Sigmoid colon (tissue), 7 donors: ENCODE results near the gene GAGE12J. TPM values are rescaled to one million over a fixed set of nuclear protein-coding genes. Genes with fewer than 3 reads are reported as not detected.
"Not testable (repeated sequence)": the region's sequence is repeated elsewhere in the genome, so short reads cannot be mapped to it uniquely, and the experiment has no call there.

Experiments
- DNase-seq: peaks from one replicate; pipeline ENCODE4 v3.0.0-alpha.2; 2019
- H3K27ac ChIP-seq, 4 donors: fragments of 200-600 bp; sonication (generic); one replicate each; pipeline ENCODE4 v1.5.1; 2016 to 2019; ENCODE audit warnings: mild to moderate bottlenecking in 1 of 4
- H3K27me3 ChIP-seq, 3 donors: fragments of 200-600 bp; sonication (generic); one replicate each; pipeline ENCODE4 v1.5.1; 2019; ENCODE audit warnings: mild to moderate bottlenecking in 1 of 3
- H3K36me3 ChIP-seq, 4 donors: fragments of 200-600 bp; sonication (generic); one replicate each; pipeline ENCODE4 v1.5.1; 2016 to 2019
- H3K4me1 ChIP-seq, 4 donors: fragments of 200-600 bp; sonication (generic); one replicate each; pipeline ENCODE4 v1.5.1; 2017 to 2019
- H3K4me3 ChIP-seq, 4 donors: fragments of 200-600 bp; sonication (generic); one replicate each; pipeline ENCODE4 v1.5.1; 2017 to 2019; ENCODE audit warnings: mild to moderate bottlenecking in 2 of 4, moderate library complexity in 1 of 4
- H3K9me3 ChIP-seq, 4 donors: fragments of 200-600 bp in 3 of 4; sonication (generic) in 3 of 4; one replicate each; pipeline versions ENCODE4 v1.5.1 to v1.6.1; 2013 to 2019
- EP300 ChIP-seq, 4 donors: sonication (generic); formaldehyde crosslinking; IDR thresholded peaks; one replicate each; pipeline ENCODE4 v1.6.1; 2017; ENCODE audit warnings: antibody characterized with exemption in 4 of 4
- WGBS, 2 donors: extraction: QIAGEN DNeasy Blood & Tissue Kit; methylation state at CpG; one replicate each; pipeline ENCODE4 v1.1.7; 2013; 5-methylcytosine and 5-hydroxymethylcytosine counted together
- intact Hi-C: fragments of 100-400 bp; cut with DNase I; formaldehyde crosslinking; loops from one replicate; pipeline ENCODE4 v1.15.1; 2023
- polyA plus RNA-seq, 3 donors: library from polyadenylated mRNA; stranded (reverse); fragments of 200-250 nt; gene quantifications; one replicate each; pipeline ENCODE4 v1.2.3, GENCODE V29; 2013
- total RNA-seq, 4 donors: library from RNA; depleted of rRNA; stranded (reverse); fragments of >200 nt; gene quantifications; one replicate each; pipeline ENCODE4 v1.1.0, GENCODE V29; 2016
- donor health status: healthy with polysubstance abuse.
- donor health status: Bipolar disorder and iron deficiency.
- donor health status: healthy.

GAGE12J gene
- total and polyA plus RNA-seq, 7 donors: not detected

DNA sequence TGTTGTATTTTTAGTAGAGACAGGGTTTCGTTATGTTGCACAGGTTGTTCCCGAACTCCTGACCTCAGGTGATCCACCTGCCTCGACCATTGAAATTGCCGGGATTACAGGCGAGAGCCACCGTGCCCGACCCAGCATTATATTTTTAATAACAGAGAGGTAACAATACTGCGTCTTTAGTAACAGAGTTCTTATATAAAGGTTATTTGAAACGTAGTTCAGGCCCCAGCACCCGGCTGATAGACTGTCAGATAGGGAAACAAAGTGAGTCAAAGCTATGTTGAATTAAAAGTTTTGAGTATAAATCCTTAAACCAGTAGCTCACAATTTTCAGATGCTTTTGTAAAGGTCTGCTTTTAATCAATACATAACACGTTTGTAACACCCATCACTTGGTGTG is 24.3 kb downstream of the GAGE12J start:
- H3K36me3 ChIP-seq, H3K27ac ChIP-seq, H3K9me3 ChIP-seq, intact Hi-C loops, H3K4me3 ChIP-seq, H3K27me3 ChIP-seq, H3K4me1 ChIP-seq: not testable (repeated sequence)
- peak; percentile 83 for DNase-seq
- TF ChIP-seq EP300 (IDR thresholded peaks at IDR 0.05): peak in 1 of 4 donors; percentile 15
- WGBS, 2 donors: 89 to 91% methylated on average over 7 of the region's 11 CpGs

Other genes starting within 250 kb of the GAGE12J start
- 10 to 100 TPM; 18.2 to 20.2 (median 19.0) TPM for gene PRAF2, start 248.0 kb upstream of the GAGE12J start, total RNA-seq
- gene PRAF2, start 248.0 kb upstream of the GAGE12J start, polyA plus RNA-seq: 10 to 100 TPM in 1 of 3 donors, 1 to 10 TPM in 2; 2.8 to 15.2 (median 8.4) TPM
- gene WDR45, start 242.2 kb upstream of the GAGE12J start, total RNA-seq: 100 to 1,000 TPM in 1 of 4 donors, 10 to 100 TPM in 3; 78.5 to 102 (median 93.5) TPM
- gene WDR45, start 242.2 kb upstream of the GAGE12J start, polyA plus RNA-seq: 10 to 100 TPM; 49.5 to 57.1 (median 55.5) TPM
- 10 to 100 TPM; 14.4 to 25.0 (median 23.6) TPM for gene GPKOW, start 198.3 kb upstream of the GAGE12J start, total RNA-seq
- gene GPKOW, start 198.3 kb upstream of the GAGE12J start, polyA plus RNA-seq: 10 to 100 TPM; 23.4 to 24.6 (median 24.3) TPM
- gene MAGIX, start 159.3 kb upstream of the GAGE12J start, total RNA-seq: 1 to 10 TPM; 1.4 to 3.1 (median 1.8) TPM
- 10 to 100 TPM in 2 of 3 donors, 1 to 10 TPM in 1; 7.7 to 24.0 (median 13.6) TPM for gene MAGIX, start 159.3 kb upstream of the GAGE12J start, polyA plus RNA-seq
- 10 to 100 TPM; 39.0 to 65.1 (median 48.9) TPM for gene PLP2, start 150.1 kb upstream of the GAGE12J start, total RNA-seq
- gene PLP2, start 150.1 kb upstream of the GAGE12J start, polyA plus RNA-seq: 100 to 1,000 TPM in 1 of 3 donors, 10 to 100 TPM in 2; 61.7 to 185 (median 88.9) TPM
- gene PRICKLE3, start 135.7 kb upstream of the GAGE12J start, total RNA-seq: 10 to 100 TPM in 2 of 4 donors, 1 to 10 TPM in 2; 7.7 to 13.0 (median 10.4) TPM
- 1 to 10 TPM; 4.8 to 9.8 (median 6.0) TPM for gene PRICKLE3, start 135.7 kb upstream of the GAGE12J start, polyA plus RNA-seq
- 10 to 100 TPM in 2 of 4 donors, 1 to 10 TPM in 2; 4.1 to 14.6 (median 10.9) TPM for gene SYP, start 121.8 kb upstream of the GAGE12J start, total RNA-seq
- 10 to 100 TPM in 1 of 3 donors, 1 to 10 TPM in 2; 1.2 to 20.2 (median 1.4) TPM for gene SYP, start 121.8 kb upstream of the GAGE12J start, polyA plus RNA-seq
- gene CACNA1F, start 88.7 kb upstream of the GAGE12J start, total RNA-seq: under 1 TPM in 2 of 4 donors, not detected in 2; 0.14 to 0.16 TPM
- under 1 TPM in 2 of 3 donors, not detected in 1; under 0.01 to 0.70 TPM for gene CACNA1F, start 88.7 kb upstream of the GAGE12J start, polyA plus RNA-seq
- 10 to 100 TPM; 11.1 to 15.0 (median 12.6) TPM for gene CCDC22, start 86.6 kb upstream of the GAGE12J start, total RNA-seq
- 10 to 100 TPM in 1 of 3 donors, 1 to 10 TPM in 2; 9.0 to 16.1 (median 9.6) TPM for gene CCDC22, start 86.6 kb upstream of the GAGE12J start, polyA plus RNA-seq
- not detected for gene FOXP3, start 57.3 kb upstream of the GAGE12J start, total RNA-seq
- gene FOXP3, start 57.3 kb upstream of the GAGE12J start, polyA plus RNA-seq: 1 to 10 TPM in 1 of 3 donors, not detected in 2; 3.1 TPM
- gene PPP1R3F, start 52.2 kb upstream of the GAGE12J start, total RNA-seq: 10 to 100 TPM in 2 of 4 donors, 1 to 10 TPM in 2; 8.6 to 13.7 (median 10.1) TPM
- gene PPP1R3F, start 52.2 kb upstream of the GAGE12J start, polyA plus RNA-seq: 1 to 10 TPM; 2.2 to 5.4 (median 3.9) TPM
- gene GAGE10, start 18.4 kb upstream of the GAGE12J start, total RNA-seq: not detected
- gene GAGE10, start 18.4 kb upstream of the GAGE12J start, polyA plus RNA-seq: not detected
- not detected for gene GAGE13, start 9.5 kb downstream of the GAGE12J start, total RNA-seq
- gene GAGE13, start 9.5 kb downstream of the GAGE12J start, polyA plus RNA-seq: not detected
- not detected for gene GAGE12C, start 210.1 kb downstream of the GAGE12J start, total RNA-seq
- gene GAGE12C, start 210.1 kb downstream of the GAGE12J start, polyA plus RNA-seq: not detected
- gene GAGE12D, start 219.7 kb downstream of the GAGE12J start, total RNA-seq: not detected
- gene GAGE12D, start 219.7 kb downstream of the GAGE12J start, polyA plus RNA-seq: not detected
- not detected for gene GAGE12E, start 229.3 kb downstream of the GAGE12J start, total RNA-seq
- not detected for gene GAGE12E, start 229.3 kb downstream of the GAGE12J start, polyA plus RNA-seq
- not detected for gene GAGE12F, start 238.8 kb downstream of the GAGE12J start, total RNA-seq
- not detected for gene GAGE12F, start 238.8 kb downstream of the GAGE12J start, polyA plus RNA-seq
- gene GAGE12G, start 248.4 kb downstream of the GAGE12J start, total RNA-seq: not detected
- not detected for gene GAGE12G, start 248.4 kb downstream of the GAGE12J start, polyA plus RNA-seq